HG02642 (cell line): ENCODE data around the gene NCKAP5.

Experiments used
- ATAC-seq: cut with Tn5 transposase; IDR thresholded peaks from one replicate; pipeline ENCODE4 v1.9.1; 2021; ENCODE audit warnings: mild to moderate bottlenecking; ENCODE audit not compliant: unreplicated experiment, poor library complexity

NCKAP5 gene

GRCh38 chr2:133502678-133503077 is 65.6 kb downstream of the NCKAP5 start:
- ATAC-seq: no peak

- no peak for ATAC-seq
Observed at GRCh38 chr2:133500917-133501316, 67.3 kb downstream of the NCKAP5 start.

DNA sequence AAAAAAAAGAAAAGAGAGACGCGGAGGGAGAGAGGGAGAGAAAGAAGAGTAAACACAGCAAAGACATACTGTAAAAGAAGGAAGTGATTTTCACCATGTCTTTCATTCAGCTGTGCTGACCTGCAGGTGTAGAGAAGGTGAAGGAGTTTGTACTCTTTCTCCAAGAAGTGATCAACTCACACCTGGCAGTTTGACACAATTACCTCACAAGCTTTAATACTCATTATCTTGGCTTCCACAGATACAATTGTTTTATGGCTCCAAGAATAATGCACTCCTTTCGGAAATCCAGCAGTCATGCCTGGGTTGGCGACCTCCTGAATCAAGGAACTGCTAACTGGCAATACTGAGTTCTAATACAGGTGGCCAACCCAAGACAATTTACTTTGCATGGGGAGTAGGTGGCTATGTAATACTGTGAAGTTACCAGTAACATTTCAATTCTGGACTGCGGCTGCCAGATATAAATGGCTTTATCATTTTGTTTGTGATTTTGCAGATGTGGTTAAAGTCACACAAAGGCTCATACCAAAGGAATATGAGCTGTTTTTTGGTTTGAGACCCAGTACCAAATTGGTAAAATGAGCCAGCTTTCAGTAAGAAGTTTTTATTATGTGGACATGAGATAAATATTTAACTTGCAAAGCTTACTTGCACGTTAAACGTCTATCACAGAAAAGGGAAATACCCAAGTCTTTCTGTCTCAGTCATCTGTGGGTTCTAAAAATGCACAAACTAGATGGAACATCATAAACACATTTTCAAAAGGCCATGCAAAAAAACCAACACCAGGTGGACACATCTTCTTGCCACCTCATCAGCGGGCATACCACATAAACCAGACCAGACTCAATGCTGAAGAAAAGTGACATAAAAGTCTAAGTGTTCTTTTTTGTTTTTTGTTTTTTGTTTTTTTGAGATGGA is 69.3 kb downstream of the NCKAP5 start:
- ATAC-seq: peak; percentile 72

- ATAC-seq: no peak
Observed at GRCh38 chr2:133497951-133498565, 70.2 kb downstream of the NCKAP5 start.

DNA sequence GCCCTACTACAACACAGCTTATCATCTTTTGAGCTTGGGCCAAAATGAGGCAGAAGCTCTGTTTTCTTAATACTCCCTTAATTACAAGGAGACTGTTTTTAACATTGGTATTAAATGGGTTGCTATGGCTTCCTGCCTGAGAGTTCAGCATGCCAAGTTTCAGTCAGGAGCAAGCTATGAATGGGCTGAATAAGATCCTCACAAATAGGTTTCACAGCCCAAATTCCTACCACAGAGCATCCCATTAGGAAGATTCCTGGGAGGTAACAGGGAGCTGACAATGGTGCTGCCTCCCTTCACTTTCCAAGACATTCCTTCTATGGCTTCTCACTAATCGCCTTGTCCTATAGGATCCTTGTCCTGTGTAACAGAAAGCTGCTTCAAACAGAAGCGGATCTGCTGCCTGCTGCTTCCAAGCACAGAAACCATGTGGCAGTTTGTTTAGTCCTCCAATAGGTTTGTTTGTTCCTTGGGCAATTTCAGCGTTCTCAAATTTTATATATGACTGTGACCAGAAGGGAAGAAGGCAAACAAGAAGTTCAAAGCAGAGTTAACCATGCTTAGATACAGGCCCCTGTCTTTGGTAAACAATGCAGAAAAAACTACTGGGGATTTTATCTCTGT is 70.9 kb downstream of the NCKAP5 start:
- no peak for ATAC-seq

DNA sequence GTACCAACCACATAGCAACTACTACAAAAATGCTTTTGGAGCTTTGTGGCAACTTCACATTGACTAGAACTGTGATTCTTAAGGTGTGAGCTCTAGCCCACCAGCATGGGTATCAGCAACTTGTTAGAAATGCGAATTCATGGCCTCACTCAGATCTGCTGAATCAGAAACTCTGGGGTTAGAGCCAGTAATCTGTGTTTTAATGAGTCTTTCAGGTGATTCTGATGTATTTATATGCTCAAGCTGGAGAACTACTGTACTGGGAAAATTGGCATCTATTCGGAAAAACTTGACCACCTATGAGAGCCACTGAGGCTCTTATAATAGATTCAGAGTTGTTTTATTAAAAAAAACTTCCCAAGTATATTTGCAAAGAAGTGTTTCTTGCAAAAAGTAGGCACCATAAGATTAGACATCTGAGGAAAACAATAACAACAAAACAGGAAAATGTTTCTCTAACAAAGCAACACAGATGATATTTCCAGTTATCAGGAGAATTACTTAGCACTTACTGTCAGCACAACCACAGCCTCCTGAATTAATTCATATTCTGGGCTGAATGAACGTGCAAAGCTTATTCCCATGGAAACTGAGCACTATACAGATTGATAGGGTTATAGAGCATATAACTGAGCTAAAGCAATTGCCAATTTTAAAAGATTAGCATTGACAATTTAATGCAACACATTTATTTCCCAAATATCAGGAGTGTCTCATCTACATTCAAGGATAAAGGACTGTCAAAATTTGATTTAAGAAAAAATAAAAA is 71.6 kb downstream of the NCKAP5 start:
- ATAC-seq: no peak

- no peak for ATAC-seq
Observed at GRCh38 chr2:133495226-133495625, 73.0 kb downstream of the NCKAP5 start.

DNA sequence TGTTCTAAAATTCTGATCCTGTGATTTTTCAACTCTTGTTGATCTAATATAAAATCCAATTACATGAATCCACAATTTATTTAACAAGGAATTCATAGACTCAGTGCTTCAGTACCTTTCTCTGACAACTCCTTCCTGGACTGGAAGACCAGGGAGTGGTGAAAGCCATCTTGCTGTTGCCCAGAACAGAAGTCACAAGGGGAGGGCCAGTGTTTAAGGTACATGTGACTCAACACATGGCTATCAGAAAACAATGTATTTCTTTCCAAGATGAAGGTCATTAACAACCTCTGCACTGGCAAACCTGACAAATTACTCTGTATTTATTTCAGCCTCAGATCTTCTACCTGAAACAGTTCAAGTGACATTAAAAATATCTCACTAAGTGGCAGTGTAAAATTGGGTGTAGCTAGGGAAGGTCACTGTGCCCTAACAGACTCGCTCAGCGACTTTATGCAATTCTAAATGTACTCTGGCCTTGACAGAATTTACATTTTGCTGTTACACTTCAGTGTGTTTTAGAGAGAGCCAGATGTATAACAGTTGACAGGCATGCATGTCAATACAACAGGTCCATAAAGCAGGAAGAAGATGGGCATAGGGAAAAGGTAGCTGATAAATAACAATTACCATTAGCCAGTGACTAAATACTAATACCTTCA is 75.4 kb downstream of the NCKAP5 start:
- ATAC-seq: no peak

- ATAC-seq: no peak
Observed at GRCh38 chr2:133490411-133490980, 77.8 kb downstream of the NCKAP5 start.

- ATAC-seq: no peak
Observed at GRCh38 chr2:133489641-133490410, 78.4 kb downstream of the NCKAP5 start.

DNA sequence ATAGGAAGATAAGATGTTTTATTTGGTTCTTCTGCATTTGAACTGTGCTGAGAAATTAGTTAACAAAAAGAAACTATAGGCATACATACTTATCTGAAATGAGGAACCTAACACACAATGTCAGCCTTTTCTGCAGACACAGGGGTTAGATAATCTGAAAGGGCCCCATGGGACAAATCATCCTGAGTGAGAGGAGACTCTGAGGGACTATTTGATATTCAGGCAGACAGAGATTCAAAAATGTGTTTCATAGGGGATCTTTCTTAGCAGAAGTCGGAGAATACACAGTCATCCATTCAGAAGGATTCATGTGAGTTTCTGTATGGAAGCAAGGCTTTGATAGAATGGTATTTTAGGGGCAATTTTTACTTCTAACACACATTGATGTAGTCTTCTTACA is 79.1 kb downstream of the NCKAP5 start:
- no peak for ATAC-seq

GRCh38 chr2:133486771-133487191 is 81.5 kb downstream of the NCKAP5 start:
- no peak for ATAC-seq

GRCh38 chr2:133485868-133486267 is 82.4 kb downstream of the NCKAP5 start:
- ATAC-seq: no peak

GRCh38 chr2:133484784-133485183 is 83.5 kb downstream of the NCKAP5 start:
- ATAC-seq: no peak

DNA sequence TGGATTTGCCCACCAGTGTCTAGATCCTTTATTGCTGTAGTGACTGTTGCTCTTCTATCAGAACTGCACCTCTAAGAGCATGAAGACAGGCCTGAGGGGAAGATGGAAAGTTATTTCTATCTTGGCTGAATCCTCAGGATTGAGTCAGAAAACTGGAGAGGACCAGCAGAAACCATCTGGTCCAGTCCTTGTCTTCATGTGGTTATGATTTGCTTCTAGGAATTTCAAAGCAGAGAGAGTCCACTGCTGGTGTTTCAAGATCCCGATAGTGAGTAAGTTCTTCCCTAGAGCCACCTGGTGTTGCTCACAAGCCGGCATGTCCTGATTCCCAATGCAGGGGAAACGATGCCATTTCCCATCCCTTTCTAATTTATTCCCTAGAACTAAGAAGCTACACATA is 84.2 kb downstream of the NCKAP5 start:
- no peak for ATAC-seq

DNA sequence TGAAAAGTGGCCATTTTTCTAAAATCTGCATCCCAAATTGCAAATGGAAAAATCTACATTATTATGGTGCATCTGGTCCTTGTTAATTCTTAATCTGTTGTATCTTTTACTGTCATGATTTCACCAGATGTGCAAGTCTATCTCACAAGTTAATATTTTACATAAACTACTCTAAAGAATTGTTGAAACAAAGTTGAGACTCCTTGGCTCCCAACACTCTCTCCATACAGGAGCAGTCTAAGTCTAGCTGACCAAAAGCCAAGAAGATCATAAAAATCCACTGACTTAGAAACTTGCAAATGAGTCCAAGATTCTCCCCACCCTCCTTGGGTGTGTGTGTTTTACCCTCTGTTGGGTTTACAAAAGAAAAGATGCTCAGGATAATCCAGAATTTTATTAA is 85.1 kb downstream of the NCKAP5 start:
- no peak for ATAC-seq

GRCh38 chr2:133480707-133481429 is 87.4 kb downstream of the NCKAP5 start:
- ATAC-seq: no peak

GRCh38 chr2:133477616-133477990 is 90.7 kb downstream of the NCKAP5 start:
- no peak for ATAC-seq
